Measurements from ENCODE around the gene NOL4L. TPM values are rescaled to one million over a fixed set of nuclear protein-coding genes. Genes with fewer than 3 reads are reported as not detected.

Gene NOL4L
- 10 to 100 TPM; 48.4 to 67.1 (median 56.0) TPM for polyA plus RNA-seq (ENCODE audit: insufficient read length in 4 of 4)

- no peak for DNase-seq (ENCODE audit: low read depth in 4 of 4, low spot score in 3 of 4)
Measured at GRCh38 chr20:32585011-32585585, at the start of gene NOL4L. Gene NOL4L, minus strand, starts transcription at chr20:32585333. Its CDS starts 443 bp downstream, at chr20:32584890.

- no peak for DNase-seq (ENCODE audit: low read depth in 4 of 4, low spot score in 3 of 4)
Measured at GRCh38 chr20:32634041-32634805, 49.1 kb upstream of the NOL4L start.

GRCh38 chr20:32632461-32633354, 47.6 kb upstream of the NOL4L start:
- DNase-seq (ENCODE audit: low read depth in 4 of 4, low spot score in 3 of 4): no peak

DNA sequence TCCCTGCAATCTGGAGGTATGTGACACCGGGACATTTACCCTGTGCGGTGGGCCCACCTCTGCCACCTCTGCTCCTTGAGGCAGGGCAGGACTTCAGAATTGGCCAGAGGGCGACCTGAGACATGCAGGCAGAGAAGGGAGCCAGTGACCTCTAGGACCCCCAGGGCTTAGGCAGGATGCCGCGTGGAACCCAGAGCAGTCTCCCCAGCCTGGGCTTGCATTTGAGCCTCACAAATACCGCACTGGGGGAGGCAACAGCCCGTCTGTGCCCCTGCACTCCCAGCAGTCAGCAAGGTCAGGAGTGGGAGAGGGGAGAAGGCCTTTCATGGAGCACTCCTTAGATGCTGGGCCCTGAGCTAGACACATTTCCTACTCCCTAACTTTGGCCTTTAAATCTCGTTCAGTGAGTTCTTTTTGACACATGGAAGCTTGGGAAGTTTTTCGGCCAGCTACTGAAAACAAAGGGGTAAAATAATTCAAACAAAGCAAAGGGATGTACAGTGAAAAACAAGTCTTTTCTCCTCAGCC, 46.9 kb upstream of the NOL4L start:
- DNase-seq (ENCODE audit: low read depth in 4 of 4, low spot score in 3 of 4): no peak

GRCh38 chr20:32629813-32630212, 44.7 kb upstream of the NOL4L start:
- DNase-seq (ENCODE audit: low read depth in 4 of 4, low spot score in 3 of 4): no peak

- no peak for DNase-seq (ENCODE audit: low read depth in 4 of 4, low spot score in 3 of 4)
Measured at GRCh38 chr20:32628960-32629530, 43.9 kb upstream of the NOL4L start.

- no peak for DNase-seq (ENCODE audit: low read depth in 4 of 4, low spot score in 3 of 4)
Measured at GRCh38 chr20:32626859-32627636, 41.9 kb upstream of the NOL4L start.

DNA sequence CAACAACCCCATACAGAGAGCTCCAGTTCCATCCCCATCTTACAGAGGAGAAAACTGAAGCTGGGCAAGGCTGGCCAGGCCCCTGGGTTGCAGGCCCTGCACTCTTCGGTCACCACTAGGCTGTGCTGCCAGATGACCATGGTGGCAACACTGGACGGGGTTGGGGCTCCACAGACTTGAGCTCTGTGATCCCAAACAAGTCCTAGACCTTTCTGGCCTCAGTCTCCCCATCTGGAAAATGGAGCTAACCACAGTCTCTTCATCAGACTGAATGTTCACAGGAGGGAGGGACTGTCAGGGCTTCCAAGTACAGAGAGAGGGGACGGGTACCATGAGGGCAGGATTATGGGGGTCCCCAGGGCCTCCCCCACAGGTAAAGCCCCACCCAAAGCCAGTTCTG, 41.3 kb upstream of the NOL4L start:
- DNase-seq (ENCODE audit: low read depth in 4 of 4, low spot score in 3 of 4): no peak

DNA sequence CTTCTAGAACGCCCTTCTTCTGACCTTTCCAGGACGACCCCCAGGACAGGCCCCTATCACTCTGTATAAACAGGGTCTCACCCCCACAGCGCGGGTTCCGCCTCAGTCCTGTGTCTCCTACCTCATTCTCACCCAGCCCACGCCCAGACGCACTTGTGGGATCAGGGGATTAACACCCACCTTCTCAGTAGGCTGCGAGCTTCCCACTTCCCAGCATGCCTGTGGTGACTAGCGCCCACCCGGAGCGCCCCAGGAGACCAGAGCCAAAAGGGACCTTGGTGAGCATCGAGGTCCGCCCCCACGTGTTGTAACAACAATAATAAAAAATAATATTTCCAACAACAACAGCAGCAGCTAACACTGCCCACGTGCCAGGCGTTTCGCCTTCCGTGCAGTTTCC, 40.9 kb upstream of the NOL4L start:
- no peak for DNase-seq (ENCODE audit: low read depth in 4 of 4, low spot score in 3 of 4)

DNA sequence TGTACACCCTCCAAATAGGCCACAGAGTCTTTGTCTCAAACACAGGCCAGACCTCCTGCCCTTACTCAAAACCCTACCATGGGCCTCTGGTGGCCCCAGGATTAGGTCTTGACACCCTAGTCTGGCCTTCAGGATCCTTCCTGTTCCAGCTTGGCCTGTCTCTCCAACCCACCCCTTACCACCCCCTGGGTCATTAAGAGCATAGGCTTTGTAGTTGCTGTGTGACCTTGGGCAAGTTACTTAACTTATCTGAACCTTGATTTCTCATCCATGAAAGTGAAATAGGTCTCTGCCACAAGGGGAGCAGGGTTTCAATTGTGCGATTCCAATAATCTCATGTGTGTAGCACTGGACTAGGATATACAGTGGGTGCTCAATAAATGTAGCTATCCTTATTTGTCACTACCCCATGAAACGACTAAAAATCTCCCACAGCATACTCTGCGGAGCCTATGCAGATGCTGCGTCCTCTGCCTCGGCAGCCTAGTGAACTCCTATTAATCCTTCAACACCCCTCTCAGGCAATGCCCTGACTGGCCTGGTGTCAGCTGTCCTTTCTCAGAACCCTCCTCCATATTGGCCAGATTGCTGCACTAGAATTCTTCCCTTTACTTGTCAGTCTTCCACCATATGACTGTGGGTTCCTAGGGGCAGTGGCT, 39.7 kb upstream of the NOL4L start:
- DNase-seq (ENCODE audit: low read depth in 4 of 4, low spot score in 3 of 4): no peak

DNA sequence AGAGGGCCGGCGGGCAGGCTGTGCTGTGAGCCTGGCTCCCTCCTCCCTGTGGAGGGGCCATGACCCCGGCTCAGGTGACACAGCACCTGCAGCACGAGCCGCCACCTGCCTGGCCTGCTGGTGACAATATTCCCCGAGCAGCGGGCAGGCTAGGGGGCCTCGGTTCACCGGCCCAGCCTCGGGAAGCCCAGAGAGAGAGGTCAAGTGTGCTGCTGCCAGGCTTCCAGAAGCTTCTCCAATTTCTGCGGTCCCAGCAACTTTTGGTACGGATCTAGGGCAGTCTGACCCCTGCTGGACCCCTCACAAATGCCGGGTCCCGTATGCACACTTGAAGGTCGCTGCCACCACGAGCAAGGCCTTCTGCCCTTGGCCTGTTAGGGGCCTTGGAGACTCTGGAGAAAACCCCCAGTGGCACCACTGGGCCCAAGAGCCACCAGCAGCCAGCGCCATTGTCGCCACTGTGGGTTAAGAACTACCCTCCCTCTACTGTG, 38.6 kb upstream of the NOL4L start:
- DNase-seq (ENCODE audit: low read depth in 4 of 4, low spot score in 3 of 4): no peak

DNA sequence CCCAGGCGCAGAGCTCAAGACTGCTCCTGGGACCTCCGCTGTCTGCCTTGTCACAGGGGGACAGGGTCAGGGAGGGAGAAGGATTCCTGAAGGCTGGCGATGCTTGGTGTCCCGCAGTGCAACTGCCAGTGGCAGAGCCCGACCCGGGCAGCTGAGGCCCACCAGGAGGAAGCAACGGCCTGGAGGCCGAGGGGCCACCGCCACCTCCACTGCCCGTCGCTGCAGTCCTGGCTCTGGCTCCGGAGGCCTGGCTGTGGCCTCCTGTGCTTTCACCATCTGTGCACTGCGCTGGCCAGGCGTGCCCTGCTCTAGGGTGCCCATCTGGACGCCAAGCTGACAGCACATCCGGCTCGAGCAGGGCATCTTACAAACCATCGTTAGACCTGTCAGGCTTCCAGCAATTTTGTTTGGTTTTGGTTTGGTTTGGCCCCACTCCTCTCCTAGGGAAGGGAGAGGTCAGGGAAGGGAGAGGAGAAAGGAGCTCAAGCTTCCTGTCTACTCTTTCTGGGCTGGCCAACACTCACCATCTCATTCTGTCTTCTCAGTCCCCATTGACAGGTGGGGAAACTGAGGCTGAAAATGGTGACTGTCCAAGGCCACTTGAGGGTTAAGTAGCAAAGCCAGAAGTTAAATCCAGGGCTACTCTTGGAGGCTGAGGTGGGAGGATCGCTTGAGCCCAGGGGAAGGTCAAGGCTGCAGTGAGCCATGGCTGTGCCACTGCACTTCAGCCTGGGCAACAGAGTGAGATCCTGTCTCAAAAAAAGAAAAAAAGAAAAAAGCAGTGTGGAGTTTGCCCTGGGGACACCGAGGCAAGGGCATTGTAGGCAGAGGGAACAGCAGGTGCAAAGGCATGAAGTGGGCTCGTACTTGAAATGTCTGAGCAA, 37.7 kb upstream of the NOL4L start:
- no peak for DNase-seq (ENCODE audit: low read depth in 4 of 4, low spot score in 3 of 4)

DNA sequence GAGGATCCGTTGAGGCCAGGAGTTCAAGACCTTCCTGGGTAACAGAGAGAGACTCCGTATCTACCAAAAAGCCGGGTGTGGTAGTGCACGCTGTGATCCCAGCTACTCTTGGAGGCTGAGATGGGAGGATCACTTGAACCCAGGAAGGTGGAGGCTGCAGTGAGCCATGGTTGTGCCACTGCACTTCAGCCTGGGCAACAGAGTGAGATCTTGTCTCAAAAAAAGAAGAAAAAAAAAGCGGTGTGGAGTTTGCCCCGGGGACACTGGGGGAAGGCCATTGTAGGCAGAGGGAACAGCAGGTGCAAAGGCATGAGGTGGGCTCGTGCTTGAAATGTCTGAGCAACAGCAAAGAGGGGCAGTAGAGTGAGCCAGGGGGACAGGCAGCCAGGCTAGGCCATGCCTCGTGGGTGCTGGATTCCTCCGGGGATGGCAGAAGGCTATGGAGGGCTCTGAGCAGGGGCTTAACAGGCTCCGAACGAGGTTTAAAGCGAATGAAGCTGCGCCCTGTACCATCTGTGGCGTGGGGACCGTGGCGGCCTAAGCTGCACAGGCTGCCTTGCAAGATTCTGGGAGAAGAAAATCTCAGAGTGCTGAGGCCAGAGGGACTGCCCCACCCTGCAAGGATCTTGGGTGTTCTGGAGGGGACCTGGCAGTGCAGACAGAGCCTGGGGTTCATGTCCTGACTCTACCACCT, 36.9 kb upstream of the NOL4L start:
- DNase-seq (ENCODE audit: low read depth in 4 of 4, low spot score in 3 of 4): no peak

- DNase-seq (ENCODE audit: low read depth in 4 of 4, low spot score in 3 of 4): no peak
Measured at GRCh38 chr20:32621071-32621890, 36.1 kb upstream of the NOL4L start.

- DNase-seq (ENCODE audit: low read depth in 4 of 4, low spot score in 3 of 4): no peak
Measured at GRCh38 chr20:32619586-32619985, 34.5 kb upstream of the NOL4L start.

DNA sequence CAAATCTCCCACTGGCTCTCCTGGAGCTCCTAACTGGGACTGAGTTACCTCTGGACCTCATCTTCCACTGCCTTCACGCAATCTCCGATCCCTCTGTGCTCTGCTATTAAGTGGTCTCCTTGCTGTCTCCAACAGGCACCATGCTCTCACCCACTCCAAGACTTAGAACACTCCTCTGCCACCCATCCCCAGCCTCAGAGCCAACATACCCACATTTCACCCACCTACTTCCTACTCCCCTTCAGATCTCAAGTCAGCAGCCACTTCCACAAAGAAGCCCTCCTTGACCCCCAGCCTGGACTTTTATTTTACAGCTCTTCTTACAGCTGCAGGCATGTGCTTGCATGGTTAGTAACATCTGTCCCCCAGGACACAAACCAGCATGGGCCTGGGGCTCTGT, 29.6 kb upstream of the NOL4L start:
- no peak for DNase-seq (ENCODE audit: low read depth in 4 of 4, low spot score in 3 of 4)

GRCh38 chr20:32614303-32614702, 29.2 kb upstream of the NOL4L start:
- no peak for DNase-seq (ENCODE audit: low read depth in 4 of 4, low spot score in 3 of 4)

Measured in left renal pelvis (tissue), 4 donors.